WTC11 (cell line): ENCODE measurements around the gene RPL18A. TPM values are rescaled to one million over a fixed set of nuclear protein-coding genes. Genes with fewer than 3 reads are reported as not detected.

Experiments used
- ARID4B ChIP-seq: sonication (generic); formaldehyde crosslinking; IDR thresholded peaks from 2 replicates; pipeline ENCODE4 v1.8.0; 2023; ENCODE audit warnings: missing genetic modification reagents, mild to moderate bottlenecking, borderline replicate concordance
- ATF3 ChIP-seq: sonication (generic); formaldehyde crosslinking; conservative IDR thresholded peaks from 2 replicates; pipeline ENCODE4 v1.8.1; 2022; ENCODE audit warnings: mild to moderate bottlenecking, missing genetic modification reagents
- CBFB ChIP-seq: sonication (generic); formaldehyde crosslinking; IDR thresholded peaks from 2 replicates; pipeline ENCODE4 v1.8.1; 2022; ENCODE audit warnings: mild to moderate bottlenecking, low read depth, missing genetic modification reagents
- E2F1 ChIP-seq: sonication (generic); formaldehyde crosslinking; IDR thresholded peaks from 2 replicates; pipeline ENCODE4 v1.8.0; 2022; ENCODE audit warnings: mild to moderate bottlenecking, missing genetic modification reagents
- E2F4 ChIP-seq: sonication (generic); formaldehyde crosslinking; IDR thresholded peaks from 2 replicates; pipeline ENCODE4 v1.8.1; 2022; ENCODE audit warnings: low read depth, mild to moderate bottlenecking, moderate library complexity, missing genetic modification reagents, borderline replicate concordance
- E2F5 ChIP-seq: sonication (generic); formaldehyde crosslinking; IDR thresholded peaks from 2 replicates; pipeline ENCODE4 v1.8.1; 2022; ENCODE audit warnings: mild to moderate bottlenecking, moderate library complexity, missing genetic modification reagents
- EMX1 ChIP-seq: fragments of 250-450 bp; sonication (Bioruptor Pico); IDR thresholded peaks from 2 replicates; pipeline ENCODE4 v1.8.0; 2021; ENCODE audit warnings: mild to moderate bottlenecking
- ESRRA ChIP-seq: sonication (generic); formaldehyde crosslinking; IDR thresholded peaks from 2 replicates; pipeline ENCODE4 v1.8.1; 2022; ENCODE audit warnings: mild to moderate bottlenecking, missing genetic modification reagents, borderline replicate concordance
- FOXK1 ChIP-seq: sonication (generic); formaldehyde crosslinking; IDR thresholded peaks from 2 replicates; pipeline ENCODE4 v1.8.0; 2022; ENCODE audit warnings: mild to moderate bottlenecking, moderate library complexity, missing genetic modification reagents
- FOXP4 ChIP-seq: sonication (generic); formaldehyde crosslinking; IDR thresholded peaks from 2 replicates; pipeline ENCODE4 v1.8.0; 2022; ENCODE audit warnings: mild to moderate bottlenecking, missing genetic modification reagents
- HMGA2 ChIP-seq: fragments of 250-450 bp; sonication (Bioruptor Pico); IDR thresholded peaks from 2 replicates; pipeline ENCODE4 v1.4.0; 2021; ENCODE audit warnings: mild to moderate bottlenecking, moderate library complexity
- MYBL2 ChIP-seq: sonication (generic); formaldehyde crosslinking; IDR thresholded peaks from 2 replicates; pipeline ENCODE4 v1.8.1; 2023; ENCODE audit warnings: mild to moderate bottlenecking, moderate library complexity, missing genetic modification reagents
- NFATC4 ChIP-seq: fragments of 250-450 bp; sonication (Bioruptor Pico); IDR thresholded peaks from 2 replicates; pipeline ENCODE4 v1.9.0; 2021; ENCODE audit warnings: mild to moderate bottlenecking
- NFE2L1 ChIP-seq: sonication (generic); formaldehyde crosslinking; IDR thresholded peaks from 2 replicates; pipeline ENCODE4 v1.8.1; 2023; ENCODE audit warnings: missing genetic modification reagents
- NR2C2 ChIP-seq: sonication (generic); formaldehyde crosslinking; IDR thresholded peaks from 2 replicates; pipeline ENCODE4 v1.8.0; 2022; ENCODE audit warnings: mild to moderate bottlenecking, missing genetic modification reagents
- NR3C1 ChIP-seq: sonication (generic); formaldehyde crosslinking; conservative IDR thresholded peaks from 2 replicates; pipeline ENCODE4 v1.8.1; 2023; ENCODE audit warnings: low read depth, mild to moderate bottlenecking, missing genetic modification reagents
- OVOL2 ChIP-seq: fragments of 250-450 bp; sonication (Bioruptor Pico); IDR thresholded peaks from 2 replicates; pipeline ENCODE4 v1.9.0; 2021; ENCODE audit warnings: mild to moderate bottlenecking, borderline replicate concordance
- RORB ChIP-seq: fragments of 250-450 bp; sonication (Bioruptor Pico); IDR thresholded peaks from 2 replicates; pipeline ENCODE4 v1.9.0; 2021; ENCODE audit warnings: mild to moderate bottlenecking
- SMAD3 ChIP-seq: sonication (generic); formaldehyde crosslinking; IDR thresholded peaks from 2 replicates; pipeline ENCODE4 v1.8.0; 2022; ENCODE audit warnings: missing genetic modification reagents, mild to moderate bottlenecking, borderline replicate concordance
- STAT6 ChIP-seq: sonication (generic); formaldehyde crosslinking; conservative IDR thresholded peaks from 2 replicates; pipeline ENCODE4 v1.8.1; 2023; ENCODE audit warnings: mild to moderate bottlenecking, low read depth, missing genetic modification reagents, moderate library complexity
- ZNF317 ChIP-seq: sonication (generic); formaldehyde crosslinking; IDR thresholded peaks from 2 replicates; pipeline ENCODE4 v1.8.1; 2023; ENCODE audit warnings: low read depth, mild to moderate bottlenecking, moderate library complexity, missing genetic modification reagents, borderline replicate concordance
- ZNF396 ChIP-seq: fragments of 250-450 bp; sonication (Bioruptor Pico); IDR thresholded peaks from 2 replicates; pipeline ENCODE4 v1.8.0; 2021; ENCODE audit warnings: mild to moderate bottlenecking, moderate library complexity, borderline replicate concordance
- ZNF423 ChIP-seq: fragments of 250-450 bp; sonication (Bioruptor Pico); IDR thresholded peaks from 2 replicates; pipeline ENCODE4 v2.1.2; 2022; ENCODE audit warnings: mild to moderate bottlenecking, moderate library complexity
- ZNF671 ChIP-seq: fragments of 250-450 bp; sonication (Bioruptor Pico); IDR thresholded peaks from 2 replicates; pipeline ENCODE4 v1.8.0; 2021; ENCODE audit warnings: mild to moderate bottlenecking
- total RNA-seq: library from RNA; stranded (reverse); gene quantifications from 3 replicates; pipeline ENCODE4 v1.2.3, GENCODE V29; 2021

RPL18A gene
- total RNA-seq, 1 experiment from 2014 or later, result 2,950 TPM

GRCh38 chr19:17841810-17842662 lies 17.7 kb upstream of the RPL18A start (continued):
- TF ChIP-seq E2F4 (CRISPR knock-in tag) (no peak), ATF3 (no peak), SMAD3 (0 out of 2 replicates have a peak, but pooled peaks have one; percentile 10), ZNF396 (CRISPR knock-in tag) (no peak), OVOL2 (CRISPR knock-in tag) (no peak), FOXK1 (peak; percentile 32; the same call in 1 of the 2 replicates), RORB (CRISPR knock-in tag) (no peak), STAT6 (CRISPR knock-in tag) (no peak), E2F1 (CRISPR knock-in tag) (no peak), NFATC4 (CRISPR knock-in tag) (no peak), MYBL2 (CRISPR knock-in tag) (no peak), ZNF317 (CRISPR knock-in tag) (0 out of 2 replicates have a peak, but pooled peaks have one; percentile 47), NFE2L1 (CRISPR knock-in tag) (no peak), ESRRA (CRISPR knock-in tag) (peak; percentile 75), HMGA2 (no peak), ARID4B (CRISPR knock-in tag) (no peak), CBFB (CRISPR knock-in tag) (no peak), FOXP4 (peak; percentile 87; the same call in 1 of the 2 replicates), ZNF671 (CRISPR knock-in tag) (no peak), NR2C2 (CRISPR knock-in tag) (no peak), ZNF423 (CRISPR knock-in tag) (no peak), EMX1 (CRISPR knock-in tag) (no peak), E2F5 (CRISPR knock-in tag) (peak; percentile 69; the same call in 1 of the 2 replicates), NR3C1 (CRISPR knock-in tag) (no peak)
